GM23338 (cell line): ENCODE results near the gene STX16.

ENCODE experiments used
- EZH2 ChIP-seq: fragments of 200-600 bp; sonication (generic); IDR thresholded peaks from one replicate; pipeline ENCODE4 v1.8.0; 2017; ENCODE audit warnings: antibody characterized with exemption, mild to moderate bottlenecking, low read depth; ENCODE audit not compliant: unreplicated experiment
- EZH2phosphoT487 ChIP-seq: fragments of 200-600 bp; sonication (generic); IDR thresholded peaks from one replicate; pipeline ENCODE4 v1.8.1; 2018; ENCODE audit warnings: antibody characterized with exemption; ENCODE audit not compliant: unreplicated experiment
- JUNB ChIP-seq: IDR thresholded peaks from one replicate; pipeline ENCODE4 v1.6.1; 2016; ENCODE audit warnings: antibody characterized with exemption; ENCODE audit not compliant: unreplicated experiment
- TF ChIP-seq, protein P1 (sequence below), 2 experiments: fragments of 200-600 bp in 1 of 2; sonication (generic) in 1 of 2; conservative IDR thresholded peaks; 2 replicates each; pipeline versions ENCODE4 v1.5.1 to v1.6.1; 2016 to 2017; ENCODE audit warnings: antibody characterized with exemption in 2 of 2, low read depth in 2 of 2, mild to moderate bottlenecking in 2 of 2, moderate library complexity in 1 of 2
- TF ChIP-seq, protein P2 (sequence below): fragments of 250-450 bp; sonication (Bioruptor Pico); IDR thresholded peaks from 2 replicates; pipeline ENCODE4 v1.5.0; 2020; ENCODE audit warnings: mild to moderate bottlenecking, moderate library complexity

DNA sequence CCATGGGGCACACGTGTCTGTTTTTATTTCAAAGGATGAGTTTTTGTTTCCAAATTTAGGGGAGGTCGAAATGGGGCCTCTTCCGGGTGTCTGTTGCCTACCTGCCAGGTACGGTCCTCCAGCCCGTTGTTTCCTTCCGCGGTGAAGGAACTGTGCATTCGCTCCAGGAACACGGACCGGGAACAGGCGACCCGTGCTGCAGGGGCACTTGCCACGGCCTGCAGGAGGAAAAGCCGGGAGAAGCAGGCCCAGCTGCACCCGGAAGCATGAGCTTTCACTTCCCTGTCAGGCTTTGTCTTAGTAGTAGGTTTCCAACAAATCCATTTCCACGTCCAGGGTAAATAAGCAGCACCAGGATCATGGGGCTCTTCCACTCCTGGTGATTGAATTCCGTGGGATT is 24.6 kb downstream of the STX16 start:
- TF ChIP-seq, protein P1, sequence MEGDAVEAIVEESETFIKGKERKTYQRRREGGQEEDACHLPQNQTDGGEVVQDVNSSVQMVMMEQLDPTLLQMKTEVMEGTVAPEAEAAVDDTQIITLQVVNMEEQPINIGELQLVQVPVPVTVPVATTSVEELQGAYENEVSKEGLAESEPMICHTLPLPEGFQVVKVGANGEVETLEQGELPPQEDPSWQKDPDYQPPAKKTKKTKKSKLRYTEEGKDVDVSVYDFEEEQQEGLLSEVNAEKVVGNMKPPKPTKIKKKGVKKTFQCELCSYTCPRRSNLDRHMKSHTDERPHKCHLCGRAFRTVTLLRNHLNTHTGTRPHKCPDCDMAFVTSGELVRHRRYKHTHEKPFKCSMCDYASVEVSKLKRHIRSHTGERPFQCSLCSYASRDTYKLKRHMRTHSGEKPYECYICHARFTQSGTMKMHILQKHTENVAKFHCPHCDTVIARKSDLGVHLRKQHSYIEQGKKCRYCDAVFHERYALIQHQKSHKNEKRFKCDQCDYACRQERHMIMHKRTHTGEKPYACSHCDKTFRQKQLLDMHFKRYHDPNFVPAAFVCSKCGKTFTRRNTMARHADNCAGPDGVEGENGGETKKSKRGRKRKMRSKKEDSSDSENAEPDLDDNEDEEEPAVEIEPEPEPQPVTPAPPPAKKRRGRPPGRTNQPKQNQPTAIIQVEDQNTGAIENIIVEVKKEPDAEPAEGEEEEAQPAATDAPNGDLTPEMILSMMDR (conservative IDR thresholded peaks at IDR 0.05; ENCODE audit: low read depth in 2 of 2): no peak
- TF ChIP-seq EZH2phosphoT487 (no peak), EZH2 (no peak), JUNB (no peak)
- TF ChIP-seq, protein P2, sequence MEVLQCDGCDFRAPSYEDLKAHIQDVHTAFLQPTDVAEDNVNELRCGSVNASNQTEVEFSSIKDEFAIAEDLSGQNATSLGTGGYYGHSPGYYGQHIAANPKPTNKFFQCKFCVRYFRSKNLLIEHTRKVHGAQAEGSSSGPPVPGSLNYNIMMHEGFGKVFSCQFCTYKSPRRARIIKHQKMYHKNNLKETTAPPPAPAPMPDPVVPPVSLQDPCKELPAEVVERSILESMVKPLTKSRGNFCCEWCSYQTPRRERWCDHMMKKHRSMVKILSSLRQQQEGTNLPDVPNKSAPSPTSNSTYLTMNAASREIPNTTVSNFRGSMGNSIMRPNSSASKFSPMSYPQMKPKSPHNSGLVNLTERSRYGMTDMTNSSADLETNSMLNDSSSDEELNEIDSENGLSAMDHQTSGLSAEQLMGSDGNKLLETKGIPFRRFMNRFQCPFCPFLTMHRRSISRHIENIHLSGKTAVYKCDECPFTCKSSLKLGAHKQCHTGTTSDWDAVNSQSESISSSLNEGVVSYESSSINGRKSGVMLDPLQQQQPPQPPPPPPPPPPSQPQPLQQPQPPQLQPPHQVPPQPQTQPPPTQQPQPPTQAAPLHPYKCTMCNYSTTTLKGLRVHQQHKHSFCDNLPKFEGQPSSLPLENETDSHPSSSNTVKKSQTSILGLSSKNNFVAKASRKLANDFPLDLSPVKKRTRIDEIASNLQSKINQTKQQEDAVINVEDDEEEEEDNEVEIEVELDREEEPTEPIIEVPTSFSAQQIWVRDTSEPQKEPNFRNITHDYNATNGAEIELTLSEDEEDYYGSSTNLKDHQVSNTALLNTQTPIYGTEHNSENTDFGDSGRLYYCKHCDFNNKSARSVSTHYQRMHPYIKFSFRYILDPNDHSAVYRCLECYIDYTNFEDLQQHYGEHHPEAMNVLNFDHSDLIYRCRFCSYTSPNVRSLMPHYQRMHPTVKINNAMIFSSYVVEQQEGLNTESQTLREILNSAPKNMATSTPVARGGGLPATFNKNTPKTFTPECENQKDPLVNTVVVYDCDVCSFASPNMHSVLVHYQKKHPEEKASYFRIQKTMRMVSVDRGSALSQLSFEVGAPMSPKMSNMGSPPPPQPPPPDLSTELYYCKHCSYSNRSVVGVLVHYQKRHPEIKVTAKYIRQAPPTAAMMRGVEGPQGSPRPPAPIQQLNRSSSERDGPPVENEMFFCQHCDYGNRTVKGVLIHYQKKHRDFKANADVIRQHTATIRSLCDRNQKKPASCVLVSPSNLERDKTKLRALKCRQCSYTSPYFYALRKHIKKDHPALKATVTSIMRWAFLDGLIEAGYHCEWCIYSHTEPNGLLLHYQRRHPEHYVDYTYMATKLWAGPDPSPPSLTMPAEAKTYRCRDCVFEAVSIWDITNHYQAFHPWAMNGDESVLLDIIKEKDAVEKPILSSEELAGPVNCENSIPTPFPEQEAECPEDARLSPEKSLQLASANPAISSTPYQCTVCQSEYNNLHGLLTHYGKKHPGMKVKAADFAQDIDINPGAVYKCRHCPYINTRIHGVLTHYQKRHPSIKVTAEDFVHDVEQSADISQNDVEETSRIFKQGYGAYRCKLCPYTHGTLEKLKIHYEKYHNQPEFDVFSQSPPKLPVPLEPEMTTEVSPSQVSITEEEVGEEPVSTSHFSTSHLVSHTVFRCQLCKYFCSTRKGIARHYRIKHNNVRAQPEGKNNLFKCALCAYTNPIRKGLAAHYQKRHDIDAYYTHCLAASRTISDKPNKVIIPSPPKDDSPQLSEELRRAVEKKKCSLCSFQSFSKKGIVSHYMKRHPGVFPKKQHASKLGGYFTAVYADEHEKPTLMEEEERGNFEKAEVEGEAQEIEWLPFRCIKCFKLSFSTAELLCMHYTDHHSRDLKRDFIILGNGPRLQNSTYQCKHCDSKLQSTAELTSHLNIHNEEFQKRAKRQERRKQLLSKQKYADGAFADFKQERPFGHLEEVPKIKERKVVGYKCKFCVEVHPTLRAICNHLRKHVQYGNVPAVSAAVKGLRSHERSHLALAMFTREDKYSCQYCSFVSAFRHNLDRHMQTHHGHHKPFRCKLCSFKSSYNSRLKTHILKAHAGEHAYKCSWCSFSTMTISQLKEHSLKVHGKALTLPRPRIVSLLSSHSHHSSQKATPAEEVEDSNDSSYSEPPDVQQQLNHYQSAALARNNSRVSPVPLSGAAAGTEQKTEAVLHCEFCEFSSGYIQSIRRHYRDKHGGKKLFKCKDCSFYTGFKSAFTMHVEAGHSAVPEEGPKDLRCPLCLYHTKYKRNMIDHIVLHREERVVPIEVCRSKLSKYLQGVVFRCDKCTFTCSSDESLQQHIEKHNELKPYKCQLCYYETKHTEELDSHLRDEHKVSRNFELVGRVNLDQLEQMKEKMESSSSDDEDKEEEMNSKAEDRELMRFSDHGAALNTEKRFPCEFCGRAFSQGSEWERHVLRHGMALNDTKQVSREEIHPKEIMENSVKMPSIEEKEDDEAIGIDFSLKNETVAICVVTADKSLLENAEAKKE: no peak
